ENCODE data around the gene MOGAT2. TPM values are rescaled to one million over a fixed set of nuclear protein-coding genes. Genes with fewer than 3 reads are reported as not detected.

The MOGAT2 gene
- total RNA-seq, 1 experiment from 2014 or later = not detected

DNA sequence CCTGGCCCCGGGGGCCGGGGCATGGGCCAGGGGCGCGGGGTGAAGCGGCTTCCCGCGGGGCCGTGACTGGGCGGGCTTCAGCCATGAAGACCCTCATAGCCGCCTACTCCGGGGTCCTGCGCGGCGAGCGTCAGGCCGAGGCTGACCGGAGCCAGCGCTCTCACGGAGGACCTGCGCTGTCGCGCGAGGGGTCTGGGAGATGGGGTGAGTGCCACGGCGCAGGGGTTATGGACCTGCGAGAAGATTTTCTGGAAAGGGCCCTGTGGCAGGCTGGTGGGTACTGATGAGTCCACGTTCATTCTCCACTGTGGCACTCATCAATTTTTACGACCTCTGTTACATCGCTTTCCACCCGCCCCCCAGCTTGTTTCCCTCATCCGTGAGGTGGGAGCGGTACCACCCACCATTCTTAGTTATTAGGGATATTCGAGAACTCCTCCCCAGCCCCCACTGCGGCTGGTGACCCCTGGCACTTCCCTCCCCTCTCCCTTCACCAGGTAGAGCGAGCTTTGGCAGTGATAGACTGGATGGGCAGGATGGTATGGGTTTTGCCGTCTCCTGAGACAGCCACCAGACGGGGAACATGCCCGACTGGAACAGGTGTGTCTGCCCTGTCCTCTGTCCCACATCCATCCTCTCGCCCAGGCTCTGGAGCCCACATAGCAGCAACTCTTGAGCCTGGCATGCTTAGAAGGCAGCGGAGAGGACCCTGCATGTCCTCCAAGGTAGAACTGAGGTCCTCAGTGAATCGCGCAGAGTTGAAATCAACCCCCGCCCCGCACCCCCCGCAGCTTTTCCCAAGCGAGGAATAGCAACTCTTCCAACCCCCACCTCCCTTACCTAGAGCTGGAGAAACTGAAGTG, 51.5 kb downstream of the MOGAT2 start:
- H4K20me1 ChIP-seq (ENCODE audit: low read length) = no peaks in the 10 kb centered on the region
- ChIA-PET POLR2A (ENCODE audit: unreplicated experiment) (no interaction called here), CTCF (interaction anchor here (0.6 kb wide), 1 partner anchor 383 kb away, joined by 7 read pairs; no protein-coding TSS in a partner anchor)
- peak overlapping the region; percentile 79 for H2AFZ ChIP-seq (ENCODE audit: low read length)
- no peaks in the 10 kb centered on the region for H3K9me2 ChIP-seq (replicated peaks; ENCODE audit: low read length)
- ATAC-seq = peak; percentile 41
- H3K4me2 ChIP-seq (ENCODE audit: low read length) = peak overlapping the region; percentile 95
- intact Hi-C loops (cut with micrococcal nuclease) = no loop called here
- H3K4me3 ChIP-seq (ENCODE audit: low read length) = peak overlapping the region; percentile 82
- H3K79me2 ChIP-seq (ENCODE audit: low read length) = peaks cover 29% of the 10 kb centered on the region
- H3K27me3 ChIP-seq (ENCODE audit: low read length) = no peaks in the 10 kb centered on the region
- H3K27ac ChIP-seq (ENCODE audit: low read length) = no peak overlapping the region
- no peaks in the 10 kb centered on the region for H3F3A ChIP-seq (ENCODE audit: low read length, unreplicated experiment)
- H3K9me3 ChIP-seq (ENCODE audit: low read length) = no peaks in the 10 kb centered on the region
- H3K4me1 ChIP-seq (ENCODE audit: insufficient read depth, low read length) = peaks cover 55% of the 10 kb centered on the region
- TF ChIP-seq, protein P1, sequence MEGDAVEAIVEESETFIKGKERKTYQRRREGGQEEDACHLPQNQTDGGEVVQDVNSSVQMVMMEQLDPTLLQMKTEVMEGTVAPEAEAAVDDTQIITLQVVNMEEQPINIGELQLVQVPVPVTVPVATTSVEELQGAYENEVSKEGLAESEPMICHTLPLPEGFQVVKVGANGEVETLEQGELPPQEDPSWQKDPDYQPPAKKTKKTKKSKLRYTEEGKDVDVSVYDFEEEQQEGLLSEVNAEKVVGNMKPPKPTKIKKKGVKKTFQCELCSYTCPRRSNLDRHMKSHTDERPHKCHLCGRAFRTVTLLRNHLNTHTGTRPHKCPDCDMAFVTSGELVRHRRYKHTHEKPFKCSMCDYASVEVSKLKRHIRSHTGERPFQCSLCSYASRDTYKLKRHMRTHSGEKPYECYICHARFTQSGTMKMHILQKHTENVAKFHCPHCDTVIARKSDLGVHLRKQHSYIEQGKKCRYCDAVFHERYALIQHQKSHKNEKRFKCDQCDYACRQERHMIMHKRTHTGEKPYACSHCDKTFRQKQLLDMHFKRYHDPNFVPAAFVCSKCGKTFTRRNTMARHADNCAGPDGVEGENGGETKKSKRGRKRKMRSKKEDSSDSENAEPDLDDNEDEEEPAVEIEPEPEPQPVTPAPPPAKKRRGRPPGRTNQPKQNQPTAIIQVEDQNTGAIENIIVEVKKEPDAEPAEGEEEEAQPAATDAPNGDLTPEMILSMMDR (conservative IDR thresholded peaks at IDR 0.05; ENCODE audit: low read depth, low read length) = 0 out of 2 replicates have a peak, but pooled peaks have one; percentile 22
- TF ChIP-seq EZH2phosphoT487 (IDR thresholded peaks at IDR 0.05; ENCODE audit: borderline replicate concordance, low read length) (no peak), EZH2 (IDR thresholded peaks at IDR 0.05; ENCODE audit: low read length, unreplicated experiment) (no peak)
- TSS peak; percentile 31 for BruUV-seq (replicated peaks)
- H3K36me3 ChIP-seq (ENCODE audit: low read depth, low read length) = no peaks in the 10 kb centered on the region
- peak; percentile 39 for DNase-seq
- H3K9ac ChIP-seq (ENCODE audit: low read length) = peak overlapping the region; percentile 91

DNA sequence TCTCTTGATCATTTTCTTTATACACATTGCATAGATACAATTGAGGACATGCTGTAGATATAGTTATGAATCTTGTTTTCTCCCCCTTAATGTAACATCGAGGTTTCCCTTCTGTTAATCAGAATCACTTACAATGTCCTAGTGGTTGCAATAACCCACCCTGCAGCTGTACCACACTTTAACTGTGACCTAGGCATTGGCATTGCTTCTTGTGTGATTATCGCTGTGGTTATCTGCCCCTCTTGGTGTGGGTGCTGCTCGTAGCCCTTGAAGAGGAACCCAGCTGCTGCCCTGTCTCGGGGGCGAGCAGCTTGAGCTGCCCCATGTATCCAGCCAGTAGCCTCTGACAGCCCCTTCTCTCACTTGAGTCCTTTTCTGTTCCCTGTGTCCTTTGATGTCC, 52.5 kb downstream of the MOGAT2 start:
- Histone ChIP-seq H3K4me3 (ENCODE audit: low read length) (peak overlapping the region; percentile 82; the same call in 1 of the 2 replicates), H3F3A (ENCODE audit: low read length, unreplicated experiment) (no peaks in the 10 kb centered on the region), H3K4me2 (ENCODE audit: low read length) (peak overlapping the region; percentile 95), H3K27me3 (ENCODE audit: low read length) (no peaks in the 10 kb centered on the region), H3K36me3 (ENCODE audit: low read depth, low read length) (no peaks in the 10 kb centered on the region), H3K4me1 (ENCODE audit: insufficient read depth, low read length) (peaks cover 55% of the 10 kb centered on the region), H3K9me3 (ENCODE audit: low read length) (no peaks in the 10 kb centered on the region), H3K79me2 (ENCODE audit: low read length) (peaks cover 29% of the 10 kb centered on the region), H3K27ac (ENCODE audit: low read length) (peak overlapping the region; percentile 84; the same call in 1 of the 2 replicates), H2AFZ (ENCODE audit: low read length) (no peak overlapping the region), H3K9ac (ENCODE audit: low read length) (no peak overlapping the region), H3K9me2 (replicated peaks; ENCODE audit: low read length) (no peaks in the 10 kb centered on the region), H4K20me1 (ENCODE audit: low read length) (no peaks in the 10 kb centered on the region)
- intact Hi-C loops (cut with micrococcal nuclease) = no loop called here
- no peak for DNase-seq
- no TSS peak for BruUV-seq (replicated peaks)
- ChIA-PET POLR2A (ENCODE audit: unreplicated experiment) (interaction anchor here (0.5 kb wide), 1 partner anchor 9 kb away, joined by 13 read pairs; no protein-coding TSS in a partner anchor), CTCF (interaction anchor here (0.6 kb wide), 1 partner anchor 382 kb away, joined by 7 read pairs; no protein-coding TSS in a partner anchor)
- TF ChIP-seq, protein P1 (conservative IDR thresholded peaks at IDR 0.05; ENCODE audit: low read depth, low read length) = no peak
- ATAC-seq = no peak
